Endothelial cell of umbilical vein (primary cell): ENCODE results near the gene SERPINB7. TPM values are rescaled to one million over a fixed set of nuclear protein-coding genes. Genes with fewer than 3 reads are reported as not detected.

ENCODE experiments used
- BruUV-seq: library from RNA; stranded (reverse); fragments of 400-500 nt; replicated peaks from 2 replicates; lab custom pipeline; 2021; lab: Mats Ljungman, UMichigan
- CTCF ChIA-PET: fragments of 300-600, 350-600 bp; sonication (Branson Sonifier 250); formaldehyde crosslinking; loops from one replicate; lab custom pipeline; 2021; ENCODE audit warnings: antibody characterized with exemption, inconsistent platforms; lab: Charles Lee
- POLR2A ChIA-PET: fragments of 300-600, 350-600 bp; sonication (Branson Sonifier 250); formaldehyde crosslinking; loops from one replicate; lab custom pipeline; 2021; ENCODE audit warnings: antibody characterized with exemption, inconsistent platforms; lab: Charles Lee
- DNase-seq: peaks from one replicate; pipeline ENCODE4 v3.0.0-alpha.2; 2011; ENCODE audit warnings: low read depth, low spot score
- FAIRE-seq: peaks from 2 replicates; lab custom pipeline; 2011; peaks lifted over from hg19 to GRCh38; lab: Jason Lieb, UNC
- H2AFZ ChIP-seq: 2 replicates; pipeline ENCODE4 v1.6.0; 2012; ENCODE audit warnings: low read depth, low read length, control low read depth, inconsistent platforms
- H3K27ac ChIP-seq: 2 replicates; pipeline ENCODE4 v1.5.1; 2011; ENCODE audit warnings: low read depth, mild to moderate bottlenecking, control low read depth, low read length, moderate library complexity; ENCODE audit not compliant: insufficient read depth
- H3K27me3 ChIP-seq, 2 experiments: 2 replicates each; pipeline versions ENCODE4 v1.6.0 to v1.6.1; 2011; ENCODE audit warnings: low read length in 2 of 2, mixed read lengths in 1 of 2; ENCODE audit not compliant: control insufficient read depth in 2 of 2, insufficient read depth in 2 of 2
- H3K36me3 ChIP-seq, 2 experiments: 2 replicates in 1 of 2; 3 replicates in 1 of 2; pipeline ENCODE4 v1.5.1; 2011; ENCODE audit warnings: low read length in 2 of 2, mild to moderate bottlenecking in 1 of 2, moderate library complexity in 1 of 2; ENCODE audit not compliant: control insufficient read depth in 2 of 2, insufficient read depth in 2 of 2; ENCODE audit errors: extremely low read depth in 1 of 2
- H3K4me1 ChIP-seq: 3 replicates; pipeline ENCODE4 v1.5.1; 2011; ENCODE audit warnings: mild to moderate bottlenecking, low read length; ENCODE audit not compliant: control insufficient read depth, insufficient read depth; ENCODE audit errors: extremely low read depth
- H3K4me2 ChIP-seq: 2 replicates; pipeline ENCODE4 v1.6.1; 2011; ENCODE audit warnings: low read length, control low read depth, mixed read lengths; ENCODE audit not compliant: insufficient read depth
- H3K4me3 ChIP-seq, 3 experiments: fragments of 200-600 bp in 1 of 3; sonication (generic), shearing (Covaris generic) in 1 of 3; replicated peaks in 1 of 3; 2 replicates each; pipeline ENCODE4 v1.5.1; 2011 to 2016; ENCODE audit warnings: control low read depth in 3 of 3, low read length in 3 of 3, mild to moderate bottlenecking in 2 of 3, inconsistent platforms in 1 of 3, low read depth in 1 of 3, moderate library complexity in 1 of 3; ENCODE audit not compliant: insufficient read depth in 1 of 3
- H3K79me2 ChIP-seq: 2 replicates; pipeline ENCODE4 v1.6.0; 2012; ENCODE audit warnings: low read length, inconsistent platforms; ENCODE audit not compliant: control insufficient read depth, insufficient read depth
- H3K9ac ChIP-seq: replicated peaks from 2 replicates; pipeline ENCODE3; 2011; ENCODE audit warnings: low read length, control low read depth; ENCODE audit not compliant: insufficient read depth; ENCODE audit errors: extremely low read depth
- H3K9me1 ChIP-seq: replicated peaks from 3 replicates; pipeline ENCODE4 v1.6.0; 2011; ENCODE audit warnings: mild to moderate bottlenecking, low read length; ENCODE audit not compliant: control insufficient read depth, insufficient read depth; ENCODE audit errors: extremely low read depth
- H3K9me3 ChIP-seq: replicated peaks from 2 replicates; pipeline ENCODE4 v1.5.1; 2012; ENCODE audit warnings: low read length, inconsistent platforms; ENCODE audit not compliant: control insufficient read depth, insufficient read depth
- H4K20me1 ChIP-seq: replicated peaks from 2 replicates; pipeline ENCODE3; 2011; ENCODE audit warnings: mild to moderate bottlenecking, low read length; ENCODE audit not compliant: control insufficient read depth, insufficient read depth; ENCODE audit errors: extremely low read depth
- EZH2 ChIP-seq: IDR thresholded peaks from 2 replicates; pipeline ENCODE4 v1.6.1; 2012; ENCODE audit warnings: borderline replicate concordance, low read depth, mild to moderate bottlenecking, moderate library complexity, low read length, inconsistent platforms; ENCODE audit not compliant: severe bottlenecking
- FOS ChIP-seq: IDR thresholded peaks from 2 replicates; pipeline ENCODE4 v1.6.1; 2011; ENCODE audit warnings: mild to moderate bottlenecking, low read length, moderate library complexity, borderline replicate concordance; ENCODE audit not compliant: insufficient read depth
- GATA2 ChIP-seq: IDR thresholded peaks from 2 replicates; pipeline ENCODE4 v1.7.0; 2011; ENCODE audit warnings: low read depth, mild to moderate bottlenecking, moderate library complexity, mixed read lengths, low read length; ENCODE audit not compliant: insufficient read length, insufficient read depth
- JUN ChIP-seq: IDR thresholded peaks from 2 replicates; pipeline ENCODE4 v1.6.1; 2011; ENCODE audit warnings: borderline replicate concordance, low read depth; ENCODE audit not compliant: insufficient read length, insufficient read depth
- MAX ChIP-seq: IDR thresholded peaks from 2 replicates; pipeline ENCODE4 v1.6.1; 2011; ENCODE audit not compliant: insufficient read depth, insufficient read length
- MYC ChIP-seq: IDR thresholded peaks from one replicate; pipeline ENCODE4 v1.6.1; 2011; ENCODE audit warnings: mild to moderate bottlenecking, low read depth, low read length
- POLR2A ChIP-seq: IDR thresholded peaks from 2 replicates; pipeline ENCODE4 v1.6.1; 2012; ENCODE audit warnings: low read depth, mild to moderate bottlenecking, control low read depth, low read length
- POLR2AphosphoS5 ChIP-seq: IDR thresholded peaks from 2 replicates; pipeline ENCODE4 v1.6.1; 2012; ENCODE audit warnings: low read depth, mild to moderate bottlenecking, control low read depth, low read length, moderate library complexity; ENCODE audit not compliant: insufficient read depth
- dilution Hi-C: fragments of 300-500 bp; cut with MboI; formaldehyde crosslinking; loops from one replicate; pipeline ENCODE4 v1.15.0; 2019; ENCODE audit warnings: low sequenced_read_pairs; ENCODE audit not compliant: extremely low pct_ligation_motif_present
- intact Hi-C: fragments of 100-400 bp; cut with micrococcal nuclease; formaldehyde crosslinking; loops from one replicate; pipeline ENCODE4 v1.10.0; 2022
- polyA plus RNA-seq, 4 experiments: library from polyadenylated mRNA; depleted of rRNA in 3 of 4; stranded (reverse) in 3 of 4; unstranded in 1 of 4; fragments of >200 nt; gene quantifications; 2 replicates each; pipeline versions ENCODE4 v1.2.1 to v1.2.3, GENCODE V29; 2011 to 2012; ENCODE audit warnings: missing spikeins in 1 of 4
- total RNA-seq: library from RNA; stranded (reverse); gene quantifications from 2 replicates; pipeline ENCODE4 v1.2.3, GENCODE V29; 2021

SERPINB7 gene
- total and polyA plus RNA-seq, 2 donors (not counting 3 experiments of a cell fraction or from before 2014, with no cell fraction given) = not detected

GRCh38 chr18:63828120-63828519, 52.9 kb downstream of the SERPINB7 start:
- Histone ChIP-seq H3K4me2 (no peak overlapping the region), H2AFZ (no peak overlapping the region), H3K9ac (no peak overlapping the region), H3K4me3 (no peak overlapping the region), H3K27ac (no peak overlapping the region), H3K79me2 (no peaks in the 10 kb centered on the region), H3K27me3 (peaks cover 8 to 14% of the 10 kb centered on the region in 2 experiments), H4K20me1 (no peaks in the 10 kb centered on the region), H3K4me1 (no peaks in the 10 kb centered on the region), H3K9me1 (no peaks in the 10 kb centered on the region), H3K9me3 (no peaks in the 10 kb centered on the region), H3K36me3 (no peaks in the 10 kb centered on the region)
- FAIRE-seq (no peak), DNase-seq (no peak)
- ChIA-PET CTCF (interaction anchor here (1.0 to 2.6 kb wide), 4 partner anchors 9 to 310 kb away, joined by 3 to 9 read pairs (median 4); no protein-coding TSS in a partner anchor), POLR2A (no interaction called here)
- dilution Hi-C loops (no loop called here), intact Hi-C loops (no loop called here)
- TF ChIP-seq MYC = no peak
- no peak for TF ChIP-seq MAX
- TF ChIP-seq POLR2A = no peak
- no peak for TF ChIP-seq GATA2
- no peak for TF ChIP-seq POLR2AphosphoS5
- no peak for TF ChIP-seq JUN
- no peak for TF ChIP-seq EZH2
- no peak for TF ChIP-seq FOS
- no TSS peak for BruUV-seq

GRCh38 chr18:63828656-63829055, 53.4 kb downstream of the SERPINB7 start:
- TF ChIP-seq POLR2AphosphoS5 = no peak
- TF ChIP-seq GATA2 = no peak
- FAIRE-seq (no peak), DNase-seq (no peak)
- Histone ChIP-seq H3K79me2 (no peaks in the 10 kb centered on the region), H3K4me3 (no peak overlapping the region), H4K20me1 (no peaks in the 10 kb centered on the region), H3K27ac (no peak overlapping the region), H3K9me1 (no peaks in the 10 kb centered on the region), H3K4me1 (no peaks in the 10 kb centered on the region), H2AFZ (no peak overlapping the region), H3K36me3 (no peaks in the 10 kb centered on the region), H3K9me3 (no peaks in the 10 kb centered on the region), H3K9ac (no peak overlapping the region), H3K27me3 (peaks cover 8 to 14% of the 10 kb centered on the region in 2 experiments), H3K4me2 (no peak overlapping the region)
- dilution Hi-C loops (no loop called here), intact Hi-C loops (no loop called here)
- no TSS peak for BruUV-seq
- POLR2A ChIA-PET = no interaction called here
- CTCF ChIA-PET = no interaction called here
